ENCODE data around the gene PALMD.

DNA sequence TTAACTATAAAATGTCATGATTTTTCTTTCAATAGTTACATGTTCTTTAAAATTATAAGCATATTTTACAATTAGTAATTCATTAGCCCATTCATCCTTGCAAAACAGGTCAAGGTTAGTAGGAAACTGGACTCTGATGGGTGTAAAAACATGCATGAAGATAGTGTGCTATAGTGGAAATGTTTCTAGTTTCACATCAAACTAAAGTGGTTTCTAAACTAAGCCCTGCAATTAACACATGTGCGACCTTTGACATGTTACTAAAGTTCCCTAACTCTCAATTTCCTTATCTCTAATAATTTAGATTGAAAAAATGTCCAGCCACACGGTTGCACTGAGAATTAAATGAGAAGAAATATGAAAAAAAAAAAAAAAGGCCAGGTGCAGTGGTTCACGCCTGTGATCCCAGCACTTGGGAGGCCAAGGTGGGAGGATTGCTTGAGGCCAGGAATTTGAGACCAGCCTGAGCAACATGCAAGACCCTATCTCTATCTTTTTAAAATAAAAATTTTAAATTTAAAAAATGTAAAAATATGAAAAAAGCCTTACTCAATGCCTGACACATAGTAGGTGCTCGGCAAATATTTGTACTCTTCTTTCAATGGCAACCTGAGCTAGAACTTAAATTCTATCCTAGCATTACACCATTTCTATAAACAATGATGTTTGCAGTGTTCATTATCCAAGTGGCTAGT, 44.1 kb upstream of the PALMD start:
- no peak for TF ChIP-seq SUZ12 (IDR thresholded peaks at IDR 0.05; ENCODE audit: extremely low read depth, insufficient read depth, insufficient read length)
- no peak for TF ChIP-seq YY1 (IDR thresholded peaks at IDR 0.05; ENCODE audit: insufficient read depth, insufficient read length)
- TF ChIP-seq ZNF274 (IDR thresholded peaks at IDR 0.05; ENCODE audit: low read depth, low read length) = no peak

Measured in NT2/D1 (cell line).